ENCODE results near the gene KLK12. TPM values are rescaled to one million over a fixed set of nuclear protein-coding genes. Genes with fewer than 3 reads are reported as not detected.
A peak's percentile ranks its signal among the peaks of the same experiment; 100 is the strongest.

Gene KLK12
- total RNA-seq, 1 donor from 2014 or later = 1.0 TPM

GRCh38 chr19:50983625-50984292 lies 51.0 kb downstream of the KLK12 start, which contains the start of gene KLK7:
TSS of gene KLK7 (minus strand) at chr19:50983917. CDS start at chr19:50982399, 1,518 bp downstream.
- H3K4me1 Mint-ChIP-seq (ENCODE audit: low read depth) = no peaks in the 10 kb centered on the region
- no peak for DNase-seq (ENCODE audit: low spot score, unreplicated experiment)
- H3K4me3 Mint-ChIP-seq (ENCODE audit: low read depth) = no peak within 1 kb of the TSS
- peak within 1 kb of the TSS; percentile 37 for H3K27ac Mint-ChIP-seq
- H3K9me3 Mint-ChIP-seq (ENCODE audit: low read depth) = no peaks in the 10 kb centered on the region
- H3K36me3 Mint-ChIP-seq (ENCODE audit: insufficient read depth) = no peaks in the 10 kb centered on the region
- TF ChIP-seq CTCF (IDR thresholded peaks at IDR 0.05; ENCODE audit: unreplicated experiment) = no peak
- H3K27me3 Mint-ChIP-seq = peaks cover 54% of the 10 kb centered on the region

- no peak for DNase-seq (ENCODE audit: low spot score, unreplicated experiment)
- Mint-ChIP-seq H3K9me3 (ENCODE audit: low read depth) (peaks cover under 1% of the 10 kb centered on the region), H3K27me3 (peaks cover 43% of the 10 kb centered on the region), H3K36me3 (ENCODE audit: insufficient read depth) (no peaks in the 10 kb centered on the region), H3K4me1 (ENCODE audit: low read depth) (no peaks in the 10 kb centered on the region), H3K4me3 (ENCODE audit: low read depth) (no peak overlapping the region), H3K27ac (no peak overlapping the region)
- TF ChIP-seq CTCF (IDR thresholded peaks at IDR 0.05; ENCODE audit: unreplicated experiment) = no peak
Observed at GRCh38 chr19:50982186-50982585, 52.6 kb downstream of the KLK12 start.

GRCh38 chr19:50981587-50982146 lies 53.1 kb downstream of the KLK12 start:
- Mint-ChIP-seq H3K27me3 (peaks cover 41% of the 10 kb centered on the region), H3K4me1 (ENCODE audit: low read depth) (no peaks in the 10 kb centered on the region), H3K4me3 (ENCODE audit: low read depth) (no peak overlapping the region), H3K36me3 (ENCODE audit: insufficient read depth) (no peaks in the 10 kb centered on the region), H3K27ac (peak overlapping the region; percentile 53), H3K9me3 (ENCODE audit: low read depth) (peaks cover 2% of the 10 kb centered on the region)
- DNase-seq (ENCODE audit: low spot score, unreplicated experiment) = no peak
- TF ChIP-seq CTCF (IDR thresholded peaks at IDR 0.05; ENCODE audit: unreplicated experiment) = no peak

GRCh38 chr19:50980208-50980607 lies 54.6 kb downstream of the KLK12 start:
- H3K27ac Mint-ChIP-seq = no peak overlapping the region
- no peak for TF ChIP-seq CTCF (IDR thresholded peaks at IDR 0.05; ENCODE audit: unreplicated experiment)

GRCh38 chr19:50979758-50980157 lies 55.0 kb downstream of the KLK12 start:
- no peak for TF ChIP-seq CTCF (IDR thresholded peaks at IDR 0.05; ENCODE audit: unreplicated experiment)
- Mint-ChIP-seq H3K27me3 (peaks cover 29% of the 10 kb centered on the region), H3K9me3 (ENCODE audit: low read depth) (peaks cover 2% of the 10 kb centered on the region), H3K36me3 (ENCODE audit: insufficient read depth) (no peaks in the 10 kb centered on the region), H3K27ac (no peak overlapping the region), H3K4me3 (ENCODE audit: low read depth) (no peak overlapping the region), H3K4me1 (ENCODE audit: low read depth) (peaks cover 7% of the 10 kb centered on the region)
- no peak for DNase-seq (ENCODE audit: low spot score, unreplicated experiment)

More at GRCh38 chr19:50980208-50980607, 54.6 kb downstream of the KLK12 start:
- H3K27me3 Mint-ChIP-seq = peaks cover 33% of the 10 kb centered on the region
- no peaks in the 10 kb centered on the region for H3K36me3 Mint-ChIP-seq (ENCODE audit: insufficient read depth)
- H3K4me3 Mint-ChIP-seq (ENCODE audit: low read depth) = no peak overlapping the region
- DNase-seq (ENCODE audit: low spot score, unreplicated experiment) = no peak
- peaks cover 2% of the 10 kb centered on the region for H3K9me3 Mint-ChIP-seq (ENCODE audit: low read depth)
- peaks cover 7% of the 10 kb centered on the region for H3K4me1 Mint-ChIP-seq (ENCODE audit: low read depth)

Other genes starting within 250 kb of the KLK12 start
- not detected in 2 replicates for gene ACP4, start 244.6 kb downstream of the KLK12 start, total RNA-seq
- not detected in 2 replicates for gene KLK1, start 211.2 kb downstream of the KLK12 start, total RNA-seq
- not detected in 2 replicates for gene KLK15, start 201.4 kb downstream of the KLK12 start, total RNA-seq
- gene KLK3, start 180.1 kb downstream of the KLK12 start, total RNA-seq = not detected in 2 replicates
- not detected in 2 replicates for gene KLK2, start 161.6 kb downstream of the KLK12 start, total RNA-seq
- gene KLK4, start 123.6 kb downstream of the KLK12 start, total RNA-seq = not detected in 2 replicates
- gene KLK5, start 82.0 kb downstream of the KLK12 start, total RNA-seq = not detected in 2 replicates
- gene KLK6, start 65.4 kb downstream of the KLK12 start, total RNA-seq = 0.62 and 1.2 TPM in 2 replicates
- gene KLK7, start 51.1 kb downstream of the KLK12 start, total RNA-seq = not detected in 2 replicates
- not detected in 2 replicates for gene KLK8, start 33.4 kb downstream of the KLK12 start, total RNA-seq
- not detected in 2 replicates for gene KLK10, start 15.3 kb downstream of the KLK12 start, total RNA-seq
- gene KLK11, start 8.4 kb downstream of the KLK12 start, total RNA-seq = not detected in 2 replicates
- gene KLK13, start 30.1 kb upstream of the KLK12 start, total RNA-seq = 1.1 and 1.6 TPM in 2 replicates
- gene KLK14, start 47.9 kb upstream of the KLK12 start, total RNA-seq = 0.62 and 0.89 TPM in 2 replicates
- 7.4 and 7.8 TPM in 2 replicates for gene CTU1, start 73.4 kb upstream of the KLK12 start, total RNA-seq
- gene SIGLEC9, start 89.9 kb upstream of the KLK12 start, total RNA-seq = not detected in 2 replicates
- gene SIGLEC7, start 107.3 kb upstream of the KLK12 start, total RNA-seq = not detected in 2 replicates
- not detected in 2 replicates for gene CD33, start 190.1 kb upstream of the KLK12 start, total RNA-seq
- not detected in 2 replicates for gene SIGLECL1, start 216.1 kb upstream of the KLK12 start, total RNA-seq